ENCODE measurements around the gene S100A14. TPM values are rescaled to one million over a fixed set of nuclear protein-coding genes. Genes with fewer than 3 reads are reported as not detected.
A peak's percentile ranks its signal among the peaks of the same experiment; 100 is the strongest.

Gene S100A14
- polyA plus RNA-seq (ENCODE audit: insufficient read length in 4 of 4) = 10 to 100 TPM; 17.8 to 28.6 (median 20.7) TPM

GRCh38 chr1:153616144-153616916 is at the start of gene S100A14:
TSS of gene S100A14 (minus strand) at chr1:153616325. CDS start at chr1:153615858, 467 bp downstream.
- no peak for DNase-seq (ENCODE audit: low read depth in 4 of 4, low spot score in 3 of 4)

GRCh38 chr1:153663211-153663610 is 47.1 kb upstream of the S100A14 start:
- DNase-seq (ENCODE audit: low read depth in 4 of 4, low spot score in 3 of 4) = no peak

- no peak for DNase-seq (ENCODE audit: low read depth in 4 of 4, low spot score in 3 of 4)
These were observed 46.1 kb upstream of the S100A14 start for GRCh38 chr1:153662269-153662668.

- no peak for DNase-seq (ENCODE audit: low read depth in 4 of 4, low spot score in 3 of 4)
These were observed 45.1 kb upstream of the S100A14 start for GRCh38 chr1:153661111-153661708.

- DNase-seq (ENCODE audit: low read depth in 4 of 4, low spot score in 3 of 4) = no peak
These were observed 43.5 kb upstream of the S100A14 start for GRCh38 chr1:153659656-153660055.

GRCh38 chr1:153659175-153659534 is 43.0 kb upstream of the S100A14 start:
- DNase-seq (ENCODE audit: low read depth in 4 of 4, low spot score in 3 of 4) = no peak

GRCh38 chr1:153658400-153659174 is 42.5 kb upstream of the S100A14 start, which contains the start of gene SNAPIN:
TSS of gene SNAPIN (plus strand) at chr1:153658703. CDS start at chr1:153658744, 41 bp downstream.
- DNase-seq (ENCODE audit: low read depth in 4 of 4, low spot score in 3 of 4) = peak in 3 of 4 donors; percentile 82 to 86 (median 82)

- DNase-seq (ENCODE audit: low read depth in 4 of 4, low spot score in 3 of 4) = no peak
These were observed 39.2 kb upstream of the S100A14 start for GRCh38 chr1:153655333-153655732.

GRCh38 chr1:153652805-153653500 is 36.8 kb upstream of the S100A14 start:
- DNase-seq (ENCODE audit: low read depth in 4 of 4, low spot score in 3 of 4) = no peak

GRCh38 chr1:153651771-153652170 is 35.6 kb upstream of the S100A14 start:
- DNase-seq (ENCODE audit: low read depth in 4 of 4, low spot score in 3 of 4) = no peak

GRCh38 chr1:153649863-153650235 is 33.7 kb upstream of the S100A14 start:
- DNase-seq (ENCODE audit: low read depth in 4 of 4, low spot score in 3 of 4) = no peak

GRCh38 chr1:153649137-153649862 is 33.2 kb upstream of the S100A14 start:
- DNase-seq (ENCODE audit: low read depth in 4 of 4, low spot score in 3 of 4) = no peak

- DNase-seq (ENCODE audit: low read depth in 4 of 4, low spot score in 3 of 4) = no peak
These were observed 32.0 kb upstream of the S100A14 start for GRCh38 chr1:153648000-153648643.

GRCh38 chr1:153647346-153647714 is 31.2 kb upstream of the S100A14 start:
- no peak for DNase-seq (ENCODE audit: low read depth in 4 of 4, low spot score in 3 of 4)

GRCh38 chr1:153646672-153647345 is 30.7 kb upstream of the S100A14 start:
- no peak for DNase-seq (ENCODE audit: low read depth in 4 of 4, low spot score in 3 of 4)

- no peak for DNase-seq (ENCODE audit: low read depth in 4 of 4, low spot score in 3 of 4)
These were observed 27.7 kb upstream of the S100A14 start for GRCh38 chr1:153643816-153644215.

GRCh38 chr1:153643100-153643499 is 27.0 kb upstream of the S100A14 start:
- no peak for DNase-seq (ENCODE audit: low read depth in 4 of 4, low spot score in 3 of 4)

GRCh38 chr1:153642161-153642560 is 26.0 kb upstream of the S100A14 start:
- DNase-seq (ENCODE audit: low read depth in 4 of 4, low spot score in 3 of 4) = no peak

GRCh38 chr1:153640861-153641260 is 24.7 kb upstream of the S100A14 start:
- no peak for DNase-seq (ENCODE audit: low read depth in 4 of 4, low spot score in 3 of 4)

Measured in right renal pelvis (tissue), 4 donors.